Osteocyte (in vitro differentiated cells): ENCODE data around the gene TXNDC5. TPM values are rescaled to one million over a fixed set of nuclear protein-coding genes. Genes with fewer than 3 reads are reported as not detected.

Experiments
- DNase-seq: peaks from one replicate; pipeline ENCODE4 v3.0.0; 2021; ENCODE audit warnings: mixed read lengths; ENCODE audit not compliant: unreplicated experiment; ENCODE audit errors: extremely low spot score
- H3K27ac Mint-ChIP-seq: one replicate; pipeline ENCODE4 v1.8.0; 2021; ENCODE audit warnings: mild to moderate bottlenecking, mixed read lengths; ENCODE audit not compliant: unreplicated experiment
- H3K27me3 Mint-ChIP-seq: one replicate; pipeline ENCODE4 v1.8.0; 2021; ENCODE audit warnings: mixed read lengths; ENCODE audit not compliant: unreplicated experiment
- H3K36me3 Mint-ChIP-seq: one replicate; pipeline ENCODE4 v1.8.0; 2021; ENCODE audit warnings: mixed read lengths; ENCODE audit not compliant: unreplicated experiment
- H3K4me1 Mint-ChIP-seq: one replicate; pipeline ENCODE4 v1.8.0; 2021; ENCODE audit warnings: mixed read lengths; ENCODE audit not compliant: unreplicated experiment
- H3K4me3 Mint-ChIP-seq: one replicate; pipeline ENCODE4 v1.8.0; 2021; ENCODE audit warnings: mild to moderate bottlenecking, moderate library complexity, mixed read lengths; ENCODE audit not compliant: unreplicated experiment
- H3K9me3 Mint-ChIP-seq: one replicate; pipeline ENCODE4 v1.8.0; 2021; ENCODE audit warnings: mixed read lengths; ENCODE audit not compliant: unreplicated experiment
- CTCF ChIP-seq: fragments of 200-600 bp; sonication (generic); IDR thresholded peaks from 2 replicates; pipeline ENCODE4 v1.5.0; 2021; ENCODE audit warnings: antibody characterized with exemption, mild to moderate bottlenecking, moderate library complexity
- total RNA-seq: library from RNA; stranded (reverse); gene quantifications from 2 replicates; pipeline ENCODE4 v1.2.1, GENCODE V29; 2021

Gene TXNDC5
- total RNA-seq, 1 donor from 2014 or later: 148 TPM

GRCh38 chr6:7933794-7934193 is 23.2 kb upstream of the TXNDC5 start:
- Mint-ChIP-seq H3K4me3 (no peak overlapping the region), H3K27ac (no peak overlapping the region), H3K27me3 (peaks cover 24% of the 10 kb centered on the region), H3K36me3 (no peaks in the 10 kb centered on the region), H3K4me1 (no peaks in the 10 kb centered on the region), H3K9me3 (no peaks in the 10 kb centered on the region)
- TF ChIP-seq CTCF: no peak
- no peak for DNase-seq

- DNase-seq: no peak
- peaks cover 33% of the 10 kb centered on the region for H3K27me3 Mint-ChIP-seq
Observed at GRCh38 chr6:7932625-7933024, 22.0 kb upstream of the TXNDC5 start.

GRCh38 chr6:7924867-7925266 is 14.3 kb upstream of the TXNDC5 start:
- H3K4me1 Mint-ChIP-seq: no peaks in the 10 kb centered on the region
- H3K27me3 Mint-ChIP-seq: peaks cover 22% of the 10 kb centered on the region
- H3K36me3 Mint-ChIP-seq: no peaks in the 10 kb centered on the region
- no peak for DNase-seq
- no peak overlapping the region for H3K27ac Mint-ChIP-seq
- no peaks in the 10 kb centered on the region for H3K9me3 Mint-ChIP-seq
- H3K4me3 Mint-ChIP-seq: no peak overlapping the region
- TF ChIP-seq CTCF: no peak

More at GRCh38 chr6:7932625-7933024, 22.0 kb upstream of the TXNDC5 start:
- Mint-ChIP-seq H3K4me3 (no peak overlapping the region), H3K27ac (no peak overlapping the region), H3K4me1 (no peaks in the 10 kb centered on the region), H3K36me3 (no peaks in the 10 kb centered on the region), H3K9me3 (no peaks in the 10 kb centered on the region)
- no peak for TF ChIP-seq CTCF

GRCh38 chr6:7922596-7922995 is 12.0 kb upstream of the TXNDC5 start:
- Mint-ChIP-seq H3K9me3 (no peaks in the 10 kb centered on the region), H3K4me1 (no peaks in the 10 kb centered on the region), H3K36me3 (no peaks in the 10 kb centered on the region), H3K27ac (no peak overlapping the region), H3K4me3 (no peak overlapping the region), H3K27me3 (peaks cover 10% of the 10 kb centered on the region)
- TF ChIP-seq CTCF: no peak
- DNase-seq: no peak

DNA sequence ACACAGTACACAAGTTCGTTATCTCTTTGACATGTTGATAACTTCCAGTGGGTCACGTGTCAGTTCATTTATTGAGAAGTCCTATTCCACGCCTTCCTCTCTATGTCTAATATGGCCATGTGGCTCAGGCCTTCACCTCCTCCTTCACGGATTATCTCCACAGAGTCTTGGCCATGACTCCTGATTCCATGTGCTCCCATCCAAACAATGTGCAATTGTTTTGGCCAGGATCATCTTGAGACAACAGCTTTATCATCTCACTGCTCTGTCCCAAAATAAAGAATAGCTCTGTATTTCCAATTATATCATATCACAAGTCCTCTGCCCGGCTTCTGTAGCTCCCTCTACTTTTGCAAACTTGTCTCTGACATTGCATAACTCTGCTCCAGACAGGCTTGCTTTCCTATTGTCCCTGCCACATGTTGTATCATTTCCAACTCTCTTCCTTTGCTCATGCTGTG is 11.1 kb upstream of the TXNDC5 start:
- Mint-ChIP-seq H3K27me3 (peaks cover 11% of the 10 kb centered on the region), H3K9me3 (no peaks in the 10 kb centered on the region), H3K4me3 (no peak overlapping the region), H3K36me3 (no peaks in the 10 kb centered on the region), H3K4me1 (no peaks in the 10 kb centered on the region), H3K27ac (no peak overlapping the region)
- no peak for TF ChIP-seq CTCF
- DNase-seq: no peak
